HepG2 (cell line): ENCODE measurements around the gene C2orf81. TPM values are rescaled to one million over a fixed set of nuclear protein-coding genes. Genes with fewer than 3 reads are reported as not detected.

Experiments used
- AGO2 ChIP-seq: fragments of 200-400 bp; formaldehyde crosslinking; optimal IDR thresholded peaks from 2 replicates; pipeline ENCODE3; 2017; ENCODE audit warnings: mild to moderate bottlenecking, low read depth, low read length, moderate library complexity
- ARID5B ChIP-seq: IDR thresholded peaks from 2 replicates; pipeline ENCODE4 v1.4.0; 2020; ENCODE audit warnings: mild to moderate bottlenecking, missing genetic modification reagents
- FOSL1 ChIP-seq: sonication (generic); formaldehyde crosslinking; IDR thresholded peaks from 2 replicates; pipeline ENCODE4 v1.9.0; 2021; ENCODE audit warnings: missing genetic modification reagents, borderline replicate concordance
- FOXK1 ChIP-seq: sonication (generic); formaldehyde crosslinking; IDR thresholded peaks from 2 replicates; pipeline ENCODE4 v1.4.0; 2020; ENCODE audit warnings: low read depth, missing genetic modification reagents, borderline replicate concordance
- GPN1 ChIP-seq: sonication (generic); formaldehyde crosslinking; IDR thresholded peaks from 2 replicates; pipeline ENCODE4 v1.5.1; 2020; ENCODE audit warnings: missing genetic modification reagents, borderline replicate concordance
- HNF1A ChIP-seq, 2 experiments: sonication (generic) in 1 of 2; formaldehyde crosslinking in 1 of 2; IDR thresholded peaks; 2 replicates each; pipeline versions ENCODE4 v1.4.0 to v1.6.1; 2016 to 2020; ENCODE audit warnings: borderline replicate concordance in 1 of 2, low read depth in 1 of 2, mild to moderate bottlenecking in 1 of 2, missing genetic modification reagents in 1 of 2
- RBM39 ChIP-seq: fragments of 200-400 bp; formaldehyde crosslinking; IDR thresholded peaks from one replicate; pipeline ENCODE4 v1.6.1; 2018; ENCODE audit warnings: antibody characterized with exemption, mild to moderate bottlenecking, low read depth, low read length; ENCODE audit not compliant: poor library complexity, severe bottlenecking
- SKI ChIP-seq: fragments of 450-650 bp; IDR thresholded peaks from one replicate; pipeline ENCODE4 v1.6.1; 2018; ENCODE audit warnings: mild to moderate bottlenecking; ENCODE audit not compliant: partially characterized antibody
- SOX6 ChIP-seq, 2 experiments: fragments of 450-650 bp in 1 of 2; sonication (generic) in 1 of 2; formaldehyde crosslinking in 1 of 2; IDR thresholded peaks; 2 replicates each; pipeline versions ENCODE4 v1.4.0 to v1.6.1; 2017 to 2020; ENCODE audit warnings: antibody characterized with exemption in 1 of 2, mild to moderate bottlenecking in 1 of 2, missing genetic modification reagents in 1 of 2
- ZBTB42 ChIP-seq: sonication (generic); formaldehyde crosslinking; IDR thresholded peaks from 2 replicates; pipeline ENCODE4 v1.5.0; 2020; ENCODE audit warnings: mild to moderate bottlenecking, missing genetic modification reagents
- ZMYM4 ChIP-seq: sonication (generic); formaldehyde crosslinking; IDR thresholded peaks from 2 replicates; pipeline ENCODE4 v1.8.1; 2023; ENCODE audit warnings: mild to moderate bottlenecking, missing genetic modification reagents
- ZNF101 ChIP-seq: sonication (generic); formaldehyde crosslinking; IDR thresholded peaks from 2 replicates; pipeline ENCODE4 v1.4.0; 2020; ENCODE audit warnings: mild to moderate bottlenecking, low read depth, missing genetic modification reagents, borderline replicate concordance
- ZNF530 ChIP-seq: sonication (generic); formaldehyde crosslinking; IDR thresholded peaks from 2 replicates; pipeline ENCODE4 v1.5.0; 2020; ENCODE audit warnings: low read depth, mild to moderate bottlenecking, missing genetic modification reagents
- ZNF556 ChIP-seq: sonication (generic); formaldehyde crosslinking; IDR thresholded peaks from 2 replicates; pipeline ENCODE4 v1.4.0; 2020; ENCODE audit warnings: mild to moderate bottlenecking, missing genetic modification reagents, borderline replicate concordance
- ZNF672 ChIP-seq: sonication (generic); formaldehyde crosslinking; IDR thresholded peaks from 2 replicates; pipeline ENCODE4 v1.8.1; 2022; ENCODE audit warnings: missing genetic modification reagents
- ZSCAN21 ChIP-seq: sonication (generic); formaldehyde crosslinking; IDR thresholded peaks from 2 replicates; pipeline ENCODE4 v1.8.0; 2022; ENCODE audit warnings: mild to moderate bottlenecking, missing genetic modification reagents, moderate library complexity, borderline replicate concordance
- ZSCAN25 ChIP-seq: sonication (generic); formaldehyde crosslinking; IDR thresholded peaks from 2 replicates; pipeline ENCODE4 v1.8.0; 2022; ENCODE audit warnings: mild to moderate bottlenecking, missing genetic modification reagents
- polyA plus RNA-seq, 8 experiments: library from polyadenylated mRNA; depleted of rRNA in 3 of 8; stranded (reverse) in 7 of 8; unstranded in 1 of 8; fragments of >200 nt; fragmentation: Illumina TruSeq in 4 of 8; extraction: Trizol in 4 of 8; gene quantifications; 2 replicates each; pipeline versions ENCODE4 v1.2.1 to v1.2.3, GENCODE V29; 2011 to 2016; ENCODE audit warnings: low read depth in 4 of 8, missing spikeins in 1 of 8, mixed read lengths in 1 of 8; ENCODE audit not compliant: insufficient read depth in 1 of 8
- total RNA-seq, 5 experiments: library from RNA; depleted of rRNA; stranded (reverse); fragments of >200 nt; fragmentation: Illumina TruSeq; extraction: Trizol; gene quantifications; 2 replicates each; pipeline ENCODE4 v1.2.3, GENCODE V29; 2016; ENCODE audit warnings: low read depth in 1 of 5
- TF ChIP-seq, protein P1 (sequence below): sonication (generic); formaldehyde crosslinking; IDR thresholded peaks from 2 replicates; pipeline ENCODE4 v1.4.0; 2020; ENCODE audit warnings: mild to moderate bottlenecking, missing genetic modification reagents
- TF ChIP-seq, protein P2 (sequence below): sonication (generic); formaldehyde crosslinking; IDR thresholded peaks from 2 replicates; pipeline ENCODE4 v1.4.0; 2020; ENCODE audit warnings: missing genetic modification reagents

Gene C2orf81
- total and polyA plus RNA-seq, 2 of the 13 experiments (the other 11 are each of a cell fraction or from before 2014, with no cell fraction given): 0.15 to 0.17 TPM

DNA sequence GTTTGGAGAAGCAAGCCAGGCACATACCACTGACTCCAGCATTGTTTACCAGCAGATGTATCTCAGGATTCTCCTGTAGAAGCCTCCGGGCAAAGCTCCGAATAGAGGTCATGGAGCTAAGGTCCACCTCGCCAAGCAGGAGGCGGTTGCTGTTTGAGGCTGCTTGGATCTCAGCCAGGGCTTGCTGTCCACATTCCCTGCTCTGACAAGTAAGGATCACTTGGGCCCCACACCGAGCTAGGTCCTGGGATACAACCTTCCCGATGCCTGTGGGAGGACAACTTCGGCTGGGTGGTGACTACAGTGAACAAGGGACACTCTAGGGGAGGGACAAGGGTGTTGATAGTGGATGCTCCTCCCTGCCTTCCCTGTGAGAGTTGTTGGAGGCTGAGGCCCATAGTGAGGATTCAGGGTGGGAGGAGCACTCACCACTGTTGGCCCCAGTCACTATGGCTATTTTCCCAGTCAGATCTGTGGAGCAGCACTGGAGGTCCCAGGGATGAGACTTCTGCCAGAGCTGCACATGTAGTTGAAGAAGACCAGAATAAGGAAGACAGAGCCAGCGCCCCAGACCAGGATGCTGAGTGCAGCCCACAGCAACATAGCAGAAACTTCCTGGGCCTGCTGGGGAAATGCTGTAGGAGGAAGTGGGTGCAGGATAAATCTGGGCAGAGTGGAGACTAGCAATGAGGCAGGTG, 8.3 kb downstream of the C2orf81 start (continued):
- TF ChIP-seq, protein P1, sequence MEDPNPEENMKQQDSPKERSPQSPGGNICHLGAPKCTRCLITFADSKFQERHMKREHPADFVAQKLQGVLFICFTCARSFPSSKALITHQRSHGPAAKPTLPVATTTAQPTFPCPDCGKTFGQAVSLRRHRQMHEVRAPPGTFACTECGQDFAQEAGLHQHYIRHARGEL: no peak
- TF ChIP-seq HNF1A (IDR thresholded peaks at IDR 0.05; ENCODE audit: low read depth): peak; percentile 8; the same call in 1 of the 2 replicates
- TF ChIP-seq HNF1A (CRISPR knock-in tag; IDR thresholded peaks at IDR 0.05; ENCODE audit: borderline replicate concordance): no peak
- peak; percentile 43; the same call in 1 of the 2 replicates for TF ChIP-seq ZNF556 (CRISPR knock-in tag)
- TF ChIP-seq ZBTB42 (CRISPR knock-in tag): no peak
- no peak for TF ChIP-seq ZNF672 (CRISPR knock-in tag)
- no peak for TF ChIP-seq FOSL1 (CRISPR knock-in tag)
- TF ChIP-seq ZNF530: no peak
- no peak for TF ChIP-seq ZNF101
- no peak for TF ChIP-seq SOX6 (IDR thresholded peaks at IDR 0.05)
- TF ChIP-seq SOX6 (CRISPR knock-in tag; IDR thresholded peaks at IDR 0.05): peak; percentile 48; the same call in 1 of the 2 replicates
- TF ChIP-seq, protein P2, sequence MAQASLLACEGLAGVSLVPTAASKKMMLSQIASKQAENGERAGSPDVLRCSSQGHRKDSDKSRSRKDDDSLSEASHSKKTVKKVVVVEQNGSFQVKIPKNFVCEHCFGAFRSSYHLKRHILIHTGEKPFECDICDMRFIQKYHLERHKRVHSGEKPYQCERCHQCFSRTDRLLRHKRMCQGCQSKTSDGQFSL (CRISPR knock-in tag): no peak
- TF ChIP-seq RBM39: no peak
- TF ChIP-seq ARID5B (CRISPR knock-in tag): peak; percentile 68
- no peak for TF ChIP-seq AGO2
- TF ChIP-seq SKI: no peak
- TF ChIP-seq ZMYM4 (CRISPR knock-in tag): peak; percentile 42; the same call in 1 of the 2 replicates
- no peak; the same call in 1 of the 2 replicates for TF ChIP-seq ZSCAN21 (CRISPR knock-in tag)
- TF ChIP-seq ZSCAN25 (CRISPR knock-in tag): no peak; the same call in 1 of the 2 replicates
- no peak for TF ChIP-seq FOXK1 (CRISPR knock-in tag)
- no peak for TF ChIP-seq GPN1 (CRISPR knock-in tag)
